HK-2 (cell line): ENCODE data around the gene CCDC186.

ENCODE experiments used
- DNase-seq: peaks from one replicate; pipeline ENCODE4 v3.0.0-alpha.2; 2018; ENCODE audit not compliant: unreplicated experiment

CCDC186 gene

GRCh38 chr10:114173921-114174694 lies at the start of gene CCDC186:
CCDC186 (minus strand) TSS chr10:114174203; CDS start chr10:114163268, 10,935 bp downstream.
- DNase-seq, result peak; percentile 99

GRCh38 chr10:114223066-114223465 lies 49.1 kb upstream of the CCDC186 start:
- DNase-seq, result no peak

GRCh38 chr10:114221235-114221634 lies 47.2 kb upstream of the CCDC186 start:
- DNase-seq, result no peak

GRCh38 chr10:114220281-114220680 lies 46.3 kb upstream of the CCDC186 start:
- no peak for DNase-seq

- DNase-seq, result no peak
Measured at GRCh38 chr10:114215033-114215432, 41.0 kb upstream of the CCDC186 start.

GRCh38 chr10:114212153-114212552 lies 38.1 kb upstream of the CCDC186 start:
- no peak for DNase-seq

GRCh38 chr10:114208351-114208750 lies 34.3 kb upstream of the CCDC186 start:
- no peak for DNase-seq

GRCh38 chr10:114207349-114207748 lies 33.3 kb upstream of the CCDC186 start:
- no peak for DNase-seq

- DNase-seq, result no peak
Measured at GRCh38 chr10:114206902-114207301, 32.9 kb upstream of the CCDC186 start.

- DNase-seq, result no peak
Measured at GRCh38 chr10:114202812-114203211, 28.8 kb upstream of the CCDC186 start.

- DNase-seq, result no peak
Measured at GRCh38 chr10:114199239-114199638, 25.2 kb upstream of the CCDC186 start.

GRCh38 chr10:114195079-114195478 lies 21.1 kb upstream of the CCDC186 start:
- no peak for DNase-seq

- no peak for DNase-seq
Measured at GRCh38 chr10:114189700-114190099, 15.7 kb upstream of the CCDC186 start.

- no peak for DNase-seq
Measured at GRCh38 chr10:114188900-114189299, 14.9 kb upstream of the CCDC186 start.

- no peak for DNase-seq
Measured at GRCh38 chr10:114188001-114188400, 14.0 kb upstream of the CCDC186 start.

- no peak for DNase-seq
Measured at GRCh38 chr10:114184276-114184675, 10.3 kb upstream of the CCDC186 start.

GRCh38 chr10:114183563-114183962 lies 9.6 kb upstream of the CCDC186 start:
- no peak for DNase-seq

GRCh38 chr10:114181971-114182370 lies 8.0 kb upstream of the CCDC186 start:
- no peak for DNase-seq

- DNase-seq, result no peak
Measured at GRCh38 chr10:114180937-114181336, 6.9 kb upstream of the CCDC186 start.

GRCh38 chr10:114179747-114180146 lies 5.7 kb upstream of the CCDC186 start:
- DNase-seq, result no peak

GRCh38 chr10:114179148-114179547 lies 5.1 kb upstream of the CCDC186 start, which contains the start of gene TDRD1:
TDRD1 (plus strand) TSS chr10:114179353; CDS start chr10:114187832, 8,479 bp downstream.
- no peak for DNase-seq

- no peak for DNase-seq
Measured at GRCh38 chr10:114176511-114176910, 2.5 kb upstream of the CCDC186 start.

GRCh38 chr10:114175667-114176066 lies 1.7 kb upstream of the CCDC186 start:
- DNase-seq, result no peak

- DNase-seq, result no peak
Measured at GRCh38 chr10:114174695-114175188, 739 bp upstream of the CCDC186 start.
